Choroid plexus epithelial cell (primary cell): ENCODE data around the gene LGALS1.

Experiments
- DNase-seq: peaks from one replicate; pipeline ENCODE4 v3.0.0-alpha.2; 2010; ENCODE audit warnings: low read depth
- H3K4me3 ChIP-seq: 2 replicates; pipeline ENCODE4 v1.5.1; 2011; ENCODE audit warnings: low read depth, mild to moderate bottlenecking, control low read depth, low read length, moderate library complexity
- TF ChIP-seq, protein P1 (sequence below): conservative IDR thresholded peaks from 2 replicates; pipeline ENCODE4 v1.5.1; 2011; ENCODE audit warnings: low read depth, mild to moderate bottlenecking, control low read depth, inconsistent platforms, low read length, moderate library complexity

The LGALS1 gene

DNA sequence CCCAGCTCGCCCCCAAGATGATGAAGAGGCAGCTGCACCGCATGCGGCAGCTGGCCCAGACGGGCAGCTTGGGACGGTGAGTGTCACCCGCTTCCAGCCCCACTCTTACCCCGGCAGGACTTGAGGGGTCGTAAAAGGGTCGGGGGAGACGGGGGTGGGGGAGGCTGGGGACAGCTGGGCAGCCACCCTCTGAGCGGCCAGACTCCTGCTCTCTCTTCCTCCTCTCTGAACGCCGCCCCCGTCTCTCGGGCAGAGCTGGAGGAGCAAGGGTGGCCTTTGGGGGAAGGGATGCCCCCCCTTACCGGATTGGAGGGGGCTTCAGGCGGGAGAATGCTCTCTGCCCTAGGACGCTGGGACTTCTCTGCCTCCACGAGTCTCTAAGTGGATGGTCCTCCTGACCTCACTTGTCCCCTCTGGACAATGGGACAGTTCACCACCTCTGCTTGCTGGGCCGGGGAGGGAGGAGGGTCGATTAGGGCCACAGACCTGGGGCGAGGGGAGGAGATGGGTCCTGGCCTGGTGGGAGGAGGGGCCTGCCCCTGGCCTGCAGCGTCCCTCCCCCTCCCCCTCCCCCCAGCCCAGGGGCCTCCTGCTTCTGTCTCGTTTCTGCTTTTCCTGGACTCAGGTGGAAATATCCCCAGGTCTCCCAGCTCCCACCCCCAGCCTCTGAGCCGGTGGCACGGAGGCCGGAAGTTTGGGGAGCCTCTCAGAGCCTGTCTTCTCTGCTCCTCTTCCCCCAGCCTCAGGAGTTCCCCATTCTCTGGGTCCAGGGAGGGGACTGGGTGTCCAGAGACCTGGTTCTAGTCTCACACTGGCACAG lies 35.5 kb upstream of the LGALS1 start:
- peak overlapping the region; percentile 76 for H3K4me3 ChIP-seq
- TF ChIP-seq, protein P1, sequence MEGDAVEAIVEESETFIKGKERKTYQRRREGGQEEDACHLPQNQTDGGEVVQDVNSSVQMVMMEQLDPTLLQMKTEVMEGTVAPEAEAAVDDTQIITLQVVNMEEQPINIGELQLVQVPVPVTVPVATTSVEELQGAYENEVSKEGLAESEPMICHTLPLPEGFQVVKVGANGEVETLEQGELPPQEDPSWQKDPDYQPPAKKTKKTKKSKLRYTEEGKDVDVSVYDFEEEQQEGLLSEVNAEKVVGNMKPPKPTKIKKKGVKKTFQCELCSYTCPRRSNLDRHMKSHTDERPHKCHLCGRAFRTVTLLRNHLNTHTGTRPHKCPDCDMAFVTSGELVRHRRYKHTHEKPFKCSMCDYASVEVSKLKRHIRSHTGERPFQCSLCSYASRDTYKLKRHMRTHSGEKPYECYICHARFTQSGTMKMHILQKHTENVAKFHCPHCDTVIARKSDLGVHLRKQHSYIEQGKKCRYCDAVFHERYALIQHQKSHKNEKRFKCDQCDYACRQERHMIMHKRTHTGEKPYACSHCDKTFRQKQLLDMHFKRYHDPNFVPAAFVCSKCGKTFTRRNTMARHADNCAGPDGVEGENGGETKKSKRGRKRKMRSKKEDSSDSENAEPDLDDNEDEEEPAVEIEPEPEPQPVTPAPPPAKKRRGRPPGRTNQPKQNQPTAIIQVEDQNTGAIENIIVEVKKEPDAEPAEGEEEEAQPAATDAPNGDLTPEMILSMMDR = no peak
- no peak for DNase-seq

DNA sequence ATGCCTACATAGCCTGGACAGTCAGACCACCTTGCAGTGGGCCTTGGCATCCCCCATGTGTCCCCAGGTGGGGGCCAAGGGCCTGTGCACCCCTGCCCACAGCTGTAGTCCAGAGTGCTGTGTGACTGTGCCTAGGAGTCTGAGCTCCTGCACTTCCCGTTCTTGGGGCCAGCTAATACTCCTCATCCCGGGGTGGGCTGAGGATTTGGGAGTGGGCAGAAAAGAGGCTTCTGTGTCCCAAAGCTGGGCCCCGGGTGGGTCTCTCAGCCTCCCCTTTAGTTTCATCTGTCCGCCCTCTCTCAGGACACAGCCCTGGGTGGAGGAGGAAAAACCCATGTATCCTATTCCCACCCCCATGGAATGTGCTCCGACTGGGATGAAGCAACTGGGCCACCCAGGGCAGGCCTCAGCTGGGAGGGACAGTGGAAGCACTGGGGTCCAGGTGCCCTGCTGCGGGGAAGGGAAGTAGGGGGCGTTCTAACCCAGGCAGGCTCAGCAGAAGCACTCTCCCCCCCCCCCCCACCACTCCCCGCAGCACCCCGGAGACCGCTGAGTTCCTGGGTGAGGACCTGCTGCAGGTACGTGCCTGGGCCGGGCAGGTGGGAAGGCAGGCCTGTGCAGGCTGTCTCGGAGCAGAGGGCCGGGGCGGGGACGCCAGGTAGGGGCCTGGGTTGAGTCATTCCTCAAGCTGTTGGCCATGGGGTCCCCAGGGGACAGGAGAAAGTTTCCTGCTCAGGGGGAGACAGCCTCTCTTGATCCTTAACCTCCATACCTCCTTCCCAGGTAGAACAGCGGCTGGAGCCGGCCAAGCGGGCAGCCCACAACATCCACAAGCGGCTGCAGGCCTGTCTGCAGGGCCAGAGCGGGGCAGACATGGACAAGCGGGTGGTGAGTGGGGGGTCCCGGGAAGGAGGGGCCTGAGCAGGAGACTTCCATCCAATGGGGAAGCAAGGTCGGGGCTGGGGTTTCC lies 34.6 kb upstream of the LGALS1 start:
- peak overlapping the region; percentile 76 for H3K4me3 ChIP-seq
- no peak for DNase-seq
- TF ChIP-seq, protein P1 = no peak

DNA sequence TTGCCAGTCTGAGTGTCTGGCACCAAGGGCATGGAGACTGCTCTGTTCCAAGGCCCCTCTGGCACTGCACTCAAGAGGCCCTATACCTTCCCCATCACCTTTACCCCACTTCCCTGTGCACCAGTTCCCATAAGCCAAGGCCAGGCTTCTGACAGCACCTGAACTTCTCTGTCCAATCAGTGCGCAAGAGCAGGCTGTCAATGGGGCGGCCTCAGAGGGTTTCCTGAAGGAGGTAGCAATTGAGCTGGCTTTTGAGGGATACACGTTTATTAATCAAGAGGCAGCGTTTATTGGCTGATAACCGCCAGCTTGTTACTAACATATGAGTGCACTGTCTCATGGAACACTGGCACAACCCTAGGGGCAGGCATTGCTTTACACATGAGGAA lies 33.9 kb upstream of the LGALS1 start:
- no peak for DNase-seq
- TF ChIP-seq, protein P1 = no peak
- H3K4me3 ChIP-seq = peak overlapping the region; percentile 8

DNA sequence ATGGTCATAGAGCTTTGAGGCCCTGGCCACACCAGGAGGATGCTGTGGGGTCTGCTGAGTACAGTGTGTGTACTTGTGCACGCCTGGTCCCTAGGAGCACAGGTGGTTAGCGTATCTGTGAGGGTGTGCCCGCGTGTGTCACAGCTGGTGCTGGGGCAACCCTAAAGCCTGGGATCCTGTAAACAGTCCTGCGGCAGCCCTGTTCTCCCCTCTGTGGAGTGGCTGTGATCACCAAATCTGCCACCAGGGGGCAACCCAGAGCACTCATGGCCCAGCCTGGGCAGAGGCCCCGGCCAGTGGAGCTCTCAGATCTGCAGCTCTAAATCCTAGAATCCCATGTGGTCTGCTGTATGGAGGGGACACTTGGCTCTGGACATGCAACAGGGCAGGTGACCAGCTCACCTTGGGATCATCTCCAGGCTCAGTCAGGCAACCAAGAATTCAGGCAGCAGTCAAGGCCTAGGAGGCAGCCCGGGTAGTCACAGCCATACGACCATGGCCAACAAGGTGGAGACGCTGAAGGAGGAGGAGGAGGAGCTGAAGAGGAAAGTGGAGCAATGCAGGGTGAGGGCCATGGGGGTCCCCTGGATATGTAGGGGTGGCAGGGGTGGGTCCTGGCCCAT lies 32.1 kb upstream of the LGALS1 start:
- TF ChIP-seq, protein P1 = peak; percentile 93
- peak; percentile 74 for DNase-seq

DNA sequence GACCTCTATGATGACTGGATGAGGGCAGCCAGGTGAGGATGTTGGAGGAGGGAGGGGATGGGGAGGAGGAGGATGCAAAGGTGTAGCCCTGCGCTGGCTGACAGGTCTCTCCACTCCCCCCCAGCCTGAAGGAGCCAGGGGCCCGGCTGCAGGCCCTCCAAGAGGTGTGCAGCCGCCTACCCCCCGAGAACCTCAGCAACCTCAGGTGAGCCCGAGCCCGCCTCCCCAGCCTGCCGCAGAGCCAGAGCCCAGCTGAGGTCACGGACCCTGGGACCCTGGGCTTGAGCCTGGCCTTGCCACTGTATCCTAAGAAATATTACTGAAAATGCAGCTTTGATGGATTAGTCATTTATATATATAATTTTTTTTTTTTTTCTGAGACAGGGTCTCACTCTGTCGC lies 28.1 kb upstream of the LGALS1 start:
- TF ChIP-seq, protein P1 = no peak
- DNase-seq = no peak
- H3K4me3 ChIP-seq = no peak overlapping the region

More for the DNA sequence above, 32.1 kb upstream of the LGALS1 start:
- H3K4me3 ChIP-seq = peak overlapping the region; percentile 14

DNA sequence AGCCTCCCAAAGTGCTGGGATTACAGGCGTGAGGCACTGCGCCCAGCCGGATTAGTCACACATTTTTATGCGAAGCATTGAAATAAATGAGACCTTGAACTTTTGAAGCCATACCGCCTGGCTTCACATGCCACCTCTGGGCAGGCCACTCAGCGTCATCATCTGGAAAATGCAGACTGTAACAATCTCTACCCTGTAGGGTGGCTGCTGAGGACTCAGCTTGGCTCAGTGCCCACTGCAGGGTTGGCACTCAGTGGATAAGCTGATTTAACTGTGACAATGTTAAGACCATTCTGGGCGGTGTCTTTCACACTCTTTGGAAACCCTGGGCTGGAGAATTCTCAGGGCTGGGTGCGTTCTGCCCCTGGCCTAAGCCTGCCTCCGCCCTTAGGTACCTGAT lies 27.5 kb upstream of the LGALS1 start:
- TF ChIP-seq, protein P1 = no peak
- no peak for DNase-seq
- H3K4me3 ChIP-seq = no peak overlapping the region
